NK-92 (cell line): Measurements from ENCODE around the gene NME7.

Source experiments
- DNase-seq: peaks from one replicate; lab custom pipeline; 2025; ENCODE audit not compliant: unreplicated experiment; lab: John Stamatoyannopoulos, UW

The NME7 gene

DNA sequence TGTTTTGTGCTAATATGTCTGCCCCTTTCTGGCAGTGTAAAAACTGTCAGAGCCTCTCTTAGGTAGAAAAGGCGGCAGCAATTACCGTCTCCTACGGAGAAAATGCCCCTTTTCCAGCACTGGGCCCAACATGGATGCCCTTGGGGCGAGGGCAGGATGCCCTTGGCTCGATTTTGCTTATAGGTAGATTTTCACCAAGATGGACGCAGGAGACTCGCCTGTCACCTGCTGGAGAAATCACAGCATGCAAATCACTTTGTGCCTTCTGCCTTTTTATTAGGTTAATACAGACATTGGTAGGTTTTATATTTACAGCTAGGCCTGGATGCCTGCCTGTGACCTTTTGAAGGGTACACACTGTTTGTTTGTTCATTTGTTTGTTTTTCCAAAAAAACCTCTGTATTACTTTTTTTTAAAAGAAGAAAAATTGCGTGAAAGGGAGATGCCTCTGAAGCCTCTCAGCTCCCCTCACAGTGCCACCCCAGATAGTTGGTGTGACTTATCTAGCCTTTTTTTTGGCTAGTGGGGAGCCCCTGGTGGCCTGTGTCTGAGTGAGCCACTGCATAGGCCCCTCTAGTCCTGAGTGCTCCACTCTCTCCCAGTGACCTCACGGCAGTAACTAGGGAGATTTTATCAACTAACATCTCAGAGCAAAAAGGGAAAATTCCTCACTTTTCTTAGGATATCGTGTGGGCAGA is 258.6 kb downstream of the NME7 start:
- DNase-seq, result no peak

DNA sequence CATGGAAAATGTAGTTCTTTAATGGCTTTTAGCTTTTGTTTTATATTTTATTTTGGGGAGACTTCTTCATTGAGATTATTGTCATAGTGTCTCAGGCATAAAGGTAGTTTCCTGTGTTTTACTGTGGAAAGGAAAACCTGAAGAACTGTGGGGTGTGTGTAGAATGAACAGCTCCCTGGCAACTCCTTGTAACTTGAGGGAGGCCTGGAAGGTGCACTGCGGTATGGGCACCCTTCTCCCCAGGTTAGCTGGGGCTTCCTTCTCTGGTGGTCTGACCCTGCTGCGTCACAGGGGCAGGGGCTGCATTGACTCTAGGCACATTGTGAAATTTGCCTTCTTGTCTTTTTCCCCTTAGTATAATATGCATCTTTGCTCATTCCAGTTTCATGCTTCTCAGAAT is 259.4 kb downstream of the NME7 start:
- DNase-seq, result no peak

DNA sequence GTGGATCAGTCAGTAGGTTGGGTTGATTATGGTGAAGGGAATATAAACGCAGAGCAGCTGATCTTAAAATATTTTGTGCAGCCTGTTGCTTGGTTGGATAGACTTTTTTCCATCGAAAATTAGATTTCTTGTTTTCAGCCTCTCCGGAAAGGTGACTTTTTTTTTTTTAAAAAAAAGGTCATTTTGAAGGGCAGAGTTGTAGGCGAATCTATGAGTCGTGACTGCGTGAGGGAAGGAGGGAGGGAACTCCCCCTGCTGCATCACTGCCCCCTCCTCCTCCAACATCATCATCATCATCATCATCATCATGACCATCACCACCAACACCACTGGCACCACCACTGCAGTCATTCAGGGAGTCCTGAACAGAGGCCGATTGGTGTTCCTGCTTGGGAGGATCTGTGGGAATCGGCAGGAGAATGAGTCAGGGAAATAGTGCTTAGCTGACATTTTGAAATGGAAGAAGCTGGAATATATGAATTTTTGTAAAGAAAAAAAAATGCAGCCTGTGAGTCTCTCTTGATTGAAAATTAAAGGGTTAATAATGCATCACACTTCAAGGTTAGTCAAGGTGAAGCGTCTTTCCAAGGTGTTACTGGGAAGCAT is 259.9 kb downstream of the NME7 start:
- DNase-seq, result no peak

DNA sequence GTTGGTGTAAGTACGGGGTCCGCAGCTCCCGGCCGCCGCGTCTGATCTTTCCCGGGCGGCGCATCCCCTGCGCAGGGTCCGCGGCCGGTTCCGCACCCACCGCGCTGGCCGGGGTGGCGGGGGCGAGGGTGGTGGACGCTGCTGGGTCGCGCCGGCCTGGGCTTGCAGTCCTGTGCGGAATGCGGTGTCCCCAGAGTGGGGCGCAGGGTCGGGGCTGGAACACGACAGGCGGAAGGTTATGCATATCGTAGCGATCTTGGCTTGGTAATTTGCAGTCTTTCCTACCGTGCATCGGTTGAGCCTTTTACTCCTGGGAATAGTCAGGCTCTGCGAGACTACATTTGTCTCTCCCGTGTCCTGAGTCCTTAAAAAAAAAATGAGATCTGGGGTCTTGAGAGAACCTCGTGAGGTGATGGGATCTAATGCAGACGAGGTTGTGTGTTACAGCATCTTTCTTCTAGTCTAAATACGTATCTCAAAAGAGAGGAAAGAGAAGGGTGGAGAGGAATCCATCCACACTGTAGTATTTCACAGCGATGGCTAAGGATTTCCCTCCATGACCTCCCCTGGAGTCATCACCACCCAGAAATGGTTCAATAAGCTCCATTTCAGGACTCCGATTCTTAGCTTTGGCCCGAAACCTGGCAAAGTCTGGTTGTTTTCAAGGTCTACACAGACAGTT is 260.5 kb downstream of the NME7 start:
- no peak for DNase-seq

DNA sequence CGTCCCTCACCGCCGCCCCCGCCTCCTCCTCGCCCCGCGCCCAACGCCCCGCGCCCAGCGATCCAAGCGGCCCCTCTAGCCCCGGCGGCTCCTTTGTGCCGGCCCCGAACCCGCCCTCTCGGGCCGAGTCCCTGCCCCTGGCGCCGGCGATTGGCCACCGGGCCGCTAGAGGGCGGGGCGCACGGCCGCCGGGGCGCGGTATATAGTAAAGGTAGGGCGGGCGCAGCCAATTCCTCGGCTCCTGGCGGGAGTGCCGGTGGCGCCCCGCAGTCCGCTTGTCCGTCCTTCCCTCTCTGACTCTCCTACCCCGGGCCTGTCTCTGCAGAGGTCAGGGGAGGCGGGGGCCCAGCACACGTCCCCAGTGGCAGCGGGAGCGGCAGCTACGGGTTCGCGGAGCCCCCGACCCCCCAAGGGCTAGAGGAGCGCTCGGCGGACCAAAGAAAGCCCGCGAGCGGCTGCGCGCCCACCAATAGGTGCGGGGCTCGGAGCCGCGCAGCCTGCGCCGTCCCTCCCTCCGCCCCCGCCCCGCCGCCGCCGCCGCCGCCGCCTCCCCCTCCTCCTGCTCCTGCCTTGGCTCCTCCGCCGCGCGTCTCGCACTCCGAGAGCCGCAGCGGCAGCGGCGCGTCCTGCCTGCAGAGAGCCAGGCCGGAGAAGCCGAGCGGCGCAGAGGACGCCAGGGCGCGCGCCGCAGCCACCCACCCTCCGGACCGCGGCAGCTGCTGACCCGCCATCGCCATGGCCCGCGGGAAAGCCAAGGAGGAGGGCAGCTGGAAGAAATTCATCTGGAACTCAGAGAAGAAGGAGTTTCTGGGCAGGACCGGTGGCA is 261.3 kb downstream of the NME7 start, which contains the start of gene ATP1B1:
Gene ATP1B1 (plus strand): TSS at position 596 of the 826 bp plus-strand sequence. CDS start 140 bp downstream, at position 736.
- no peak for DNase-seq

DNA sequence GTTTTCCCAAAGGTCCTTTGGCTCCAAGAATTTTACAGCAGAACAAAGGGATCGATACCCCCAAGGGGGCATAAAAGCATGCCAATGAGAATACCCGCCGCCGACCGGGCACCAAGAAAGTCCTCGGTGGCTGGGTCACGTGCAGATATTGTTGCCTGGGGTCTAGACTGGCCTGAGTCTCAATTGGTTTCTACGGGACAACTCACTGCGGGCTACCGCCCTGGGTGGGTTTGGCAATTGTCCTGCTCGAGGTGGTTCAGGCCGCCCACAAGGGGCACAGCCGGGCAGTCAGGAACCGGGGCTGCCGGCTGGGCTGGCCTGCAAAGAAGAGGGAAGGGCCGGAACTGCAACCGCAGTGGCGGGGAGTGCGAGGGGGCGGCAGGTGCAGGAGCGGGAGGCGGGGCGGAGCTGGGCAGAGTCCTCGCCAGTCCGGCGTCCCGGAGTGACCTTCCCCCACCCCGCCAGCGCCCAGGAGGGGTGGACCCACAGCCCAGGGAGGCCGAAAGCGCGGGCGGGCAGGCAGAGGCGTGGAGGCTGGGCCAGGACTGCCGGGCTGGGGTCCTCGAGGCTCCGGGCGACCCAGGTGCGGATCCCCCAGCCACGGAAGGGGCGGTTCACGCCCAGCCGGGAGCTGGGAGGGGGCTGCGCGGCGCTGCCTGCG is 262.0 kb downstream of the NME7 start:
- no peak for DNase-seq

DNA sequence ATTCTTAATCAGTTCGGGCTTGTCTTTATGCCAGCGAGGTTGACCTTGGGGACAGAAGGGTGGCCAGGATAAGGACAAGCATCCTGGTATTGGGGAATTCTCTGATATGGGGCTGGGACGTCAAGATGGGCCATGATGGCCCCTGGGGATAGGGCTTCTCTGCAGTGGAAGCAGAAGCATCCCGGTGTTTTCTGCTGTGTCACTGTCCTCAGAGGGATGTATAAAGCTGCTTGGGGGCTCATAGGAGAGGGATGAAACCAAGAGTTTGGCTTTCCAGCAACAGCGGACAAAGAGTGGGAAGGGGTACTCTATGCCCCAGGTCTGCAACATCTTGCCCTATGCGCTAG is 262.5 kb downstream of the NME7 start:
- no peak for DNase-seq

DNA sequence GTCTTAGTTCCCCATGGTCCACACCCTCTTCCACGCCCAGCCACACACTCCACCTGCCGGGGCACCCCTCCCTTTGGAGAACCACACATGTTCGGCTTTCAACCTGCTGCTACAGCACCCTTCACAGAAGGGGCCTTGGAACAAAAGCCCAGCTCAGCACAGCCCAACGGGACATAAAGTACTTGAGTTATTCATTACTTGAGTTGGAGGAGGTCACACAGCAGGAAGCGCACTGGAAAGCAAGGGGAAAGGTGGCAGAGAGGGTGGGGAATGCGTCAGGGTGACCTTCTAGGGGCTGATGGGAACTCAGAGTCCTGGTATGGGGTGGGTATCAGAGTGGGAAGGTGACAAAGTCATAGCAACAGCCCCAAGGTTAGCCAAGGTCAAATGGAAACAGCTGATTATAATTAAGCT is 264.1 kb downstream of the NME7 start:
- DNase-seq, result no peak

DNA sequence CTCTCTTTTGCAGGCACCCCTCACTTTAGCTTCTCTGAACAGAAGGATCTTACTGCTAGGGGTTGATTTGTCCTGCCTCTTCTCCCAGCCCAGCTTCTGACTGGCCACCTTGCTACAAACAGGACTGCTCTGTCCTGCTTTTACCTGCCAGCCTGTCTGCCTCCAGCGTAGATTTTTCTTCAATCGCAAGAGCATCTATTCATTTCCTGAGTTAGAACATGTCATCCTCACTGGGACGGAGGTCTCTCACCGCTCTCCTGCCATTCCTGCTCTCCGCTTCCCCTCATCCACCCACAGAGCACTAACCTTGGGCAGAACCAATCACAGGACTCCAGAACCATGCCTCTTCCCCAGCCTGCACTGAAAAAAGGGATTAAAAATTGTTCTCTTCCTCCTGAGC is 264.6 kb downstream of the NME7 start:
- no peak for DNase-seq

DNA sequence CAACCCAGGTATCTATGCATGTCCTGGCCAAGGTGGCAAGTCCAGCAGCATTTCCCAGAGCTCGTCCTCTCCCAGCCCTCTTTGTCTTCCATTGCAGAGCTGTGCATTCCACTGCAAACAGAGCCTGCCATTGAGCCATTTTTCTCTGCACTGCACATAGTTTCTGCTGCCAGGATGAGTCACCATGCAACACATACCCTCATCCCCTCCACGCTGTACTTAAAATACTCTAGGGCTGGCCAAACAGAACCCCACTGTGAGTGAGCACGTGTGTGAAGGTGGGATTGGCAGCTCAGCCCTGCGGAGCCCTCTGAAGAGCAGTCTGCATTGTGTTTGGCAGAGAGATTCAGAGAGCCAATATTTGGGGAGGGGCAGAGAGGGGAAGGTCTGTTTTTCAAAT is 265.0 kb downstream of the NME7 start:
- DNase-seq, result no peak

DNA sequence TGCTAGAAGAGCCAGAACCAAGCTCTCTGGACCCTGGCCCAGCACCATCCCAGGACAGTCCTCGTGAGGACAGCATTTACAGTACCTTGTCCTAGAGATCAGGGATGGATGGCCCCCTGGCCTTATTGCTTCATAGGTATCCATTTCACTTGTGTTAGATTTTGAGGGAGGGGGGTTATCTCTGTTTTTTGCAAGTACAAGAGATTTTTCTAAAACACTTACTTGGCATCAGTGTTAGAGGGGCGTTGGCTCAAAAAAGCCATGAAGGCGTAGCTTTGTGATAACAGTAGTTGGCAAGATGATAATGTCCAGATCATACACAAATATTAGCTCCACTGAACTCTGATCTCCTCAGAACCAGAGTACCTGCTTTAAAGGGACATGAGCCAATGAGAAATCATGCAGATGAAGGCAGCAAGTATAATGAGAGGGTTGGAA is 266.9 kb downstream of the NME7 start:
- no peak for DNase-seq

DNA sequence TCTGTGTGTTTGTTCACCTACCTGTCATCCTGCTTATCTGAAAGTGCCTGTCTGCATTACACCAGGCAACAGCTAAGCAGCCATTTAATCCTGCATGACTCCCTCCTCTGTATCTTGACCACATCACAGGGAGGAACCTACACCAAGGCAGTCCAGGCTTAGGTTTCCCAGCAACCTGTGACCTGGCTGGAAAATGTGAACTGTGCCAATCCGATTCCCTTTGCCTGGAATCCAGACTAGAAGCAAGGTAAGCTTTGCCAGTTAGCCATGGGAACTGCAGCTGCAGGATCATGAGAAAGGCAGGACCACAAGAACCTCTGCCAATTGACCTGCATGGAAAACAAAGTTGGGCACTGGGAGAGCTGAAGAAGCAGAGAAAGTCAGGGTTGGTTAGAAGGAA is 267.4 kb downstream of the NME7 start:
- no peak for DNase-seq

DNA sequence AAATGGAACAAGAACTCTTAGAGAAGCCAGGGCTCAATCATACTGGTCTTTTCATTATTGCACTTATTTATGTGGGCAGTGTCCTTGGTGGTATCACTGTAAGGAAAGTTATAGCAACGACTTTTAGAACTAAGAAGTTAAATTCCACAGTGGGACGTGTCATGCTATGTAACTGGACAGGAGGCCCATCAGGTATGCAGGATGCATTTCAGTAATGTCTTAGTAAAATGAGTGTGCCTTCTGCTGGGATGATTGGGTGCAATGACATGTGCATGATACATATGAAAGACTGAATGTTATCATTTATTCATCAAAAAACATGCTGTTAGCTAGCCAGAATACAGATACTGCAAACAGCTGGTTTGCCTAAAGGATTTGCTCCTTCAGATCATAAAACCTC is 268.0 kb downstream of the NME7 start:
- no peak for DNase-seq

DNA sequence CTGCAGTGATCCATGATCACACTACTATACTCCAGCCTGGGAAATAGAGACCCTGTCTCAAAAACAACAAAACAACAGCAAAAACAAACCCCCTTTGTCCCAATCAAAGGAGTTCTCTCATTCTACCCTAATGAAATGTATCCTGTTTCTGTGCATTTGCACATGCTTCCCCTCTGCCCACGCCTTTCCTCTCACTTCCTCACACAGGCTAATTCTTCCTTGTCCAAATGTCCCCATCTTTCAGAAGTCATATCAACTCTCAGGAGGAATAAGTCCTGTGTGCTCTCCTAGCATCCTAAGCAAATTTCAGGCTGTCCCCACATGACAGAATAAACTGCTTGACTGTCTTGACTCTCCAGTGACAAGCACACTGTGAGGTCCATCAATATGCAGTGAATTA is 269.2 kb downstream of the NME7 start:
- no peak for DNase-seq

DNA sequence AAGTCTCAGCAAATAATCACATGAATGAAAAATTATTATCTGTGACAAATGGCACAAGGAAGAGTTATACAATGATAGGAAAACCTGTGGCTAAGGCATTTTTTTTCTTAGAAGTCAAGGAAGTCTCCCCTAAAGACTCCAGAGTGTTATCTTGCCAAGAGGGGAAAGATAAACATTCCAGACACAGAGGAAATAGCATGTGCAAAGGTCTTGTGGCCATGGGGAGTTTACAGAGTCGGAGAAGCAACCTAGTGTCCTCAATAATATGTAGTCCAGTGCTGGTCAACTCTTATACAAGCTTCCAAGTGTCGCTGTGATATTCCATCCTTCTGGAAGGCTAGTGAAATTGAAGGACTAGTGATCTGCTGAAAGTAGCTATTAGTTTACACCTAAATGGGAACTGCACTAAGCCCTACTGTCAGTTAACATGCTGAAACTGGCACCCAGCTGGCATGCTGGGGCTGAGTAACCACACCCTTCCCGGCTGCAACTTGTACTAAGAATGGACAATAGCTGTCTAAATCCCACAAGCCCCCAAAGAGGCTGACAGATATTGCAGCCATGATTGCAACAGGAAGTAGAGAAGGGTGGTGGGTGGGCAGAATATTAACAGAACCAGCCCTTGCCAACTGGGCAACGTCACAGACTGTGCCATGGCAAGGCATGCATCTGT is 272.6 kb downstream of the NME7 start:
- DNase-seq, result no peak

DNA sequence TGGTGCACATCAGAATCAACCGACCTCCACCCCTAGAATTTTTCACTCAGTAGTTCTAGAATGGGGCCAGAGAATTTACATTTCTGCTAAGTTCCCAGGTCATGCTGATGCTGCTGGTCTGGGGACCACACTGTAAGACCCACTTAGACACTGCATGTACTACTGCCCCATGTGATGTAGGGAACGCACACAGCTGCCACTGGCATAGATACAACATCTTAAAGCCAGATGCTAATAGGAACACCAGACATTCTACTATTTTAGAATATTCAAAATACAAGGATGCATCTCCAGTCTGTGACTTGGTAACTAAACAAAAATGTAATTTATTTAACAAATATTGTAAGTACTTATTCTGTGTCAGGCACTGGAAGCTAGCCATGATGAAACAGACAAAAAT is 275.2 kb downstream of the NME7 start:
- DNase-seq, result no peak

DNA sequence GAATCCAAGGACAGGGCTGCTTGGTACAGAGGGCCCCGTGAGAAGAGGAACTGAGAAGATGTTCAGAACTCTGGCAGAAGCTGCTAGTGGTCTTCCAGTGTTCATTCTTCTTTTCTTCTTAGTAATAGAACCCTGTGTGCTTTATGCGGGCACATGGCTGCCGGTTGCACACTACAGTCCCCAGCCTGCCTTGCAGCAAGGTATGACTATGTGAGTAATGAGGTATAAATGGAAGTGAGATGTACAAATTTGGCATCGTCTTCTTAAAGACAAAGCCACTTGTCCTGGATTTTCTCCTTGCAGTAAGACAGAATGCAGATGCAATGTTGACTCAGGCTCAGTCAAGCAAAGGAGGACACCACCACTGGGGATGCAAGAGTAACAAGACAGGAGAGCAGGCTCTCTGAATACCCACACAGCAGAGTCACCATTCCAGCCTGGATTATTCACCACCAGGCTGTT is 276.1 kb downstream of the NME7 start:
- no peak for DNase-seq

DNA sequence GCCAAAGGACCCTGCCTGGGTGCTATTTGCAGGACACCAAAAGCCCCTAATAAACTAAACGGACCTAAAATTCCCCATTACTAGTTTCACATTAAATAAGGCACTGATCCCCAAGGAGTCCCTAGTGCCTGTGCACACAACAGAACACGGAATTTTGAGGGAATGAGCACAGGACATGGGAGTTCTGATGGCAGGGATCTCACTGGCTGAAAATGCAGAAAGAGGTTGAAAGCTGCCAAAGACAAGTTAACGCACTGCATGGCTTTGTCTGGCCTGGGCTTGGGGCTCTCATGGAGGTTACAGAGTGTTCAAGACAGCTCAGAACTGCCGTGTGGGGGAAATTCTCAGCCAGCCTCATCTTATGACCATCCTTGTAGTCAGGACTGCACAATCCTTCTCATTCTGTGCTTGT is 276.7 kb downstream of the NME7 start:
- no peak for DNase-seq

DNA sequence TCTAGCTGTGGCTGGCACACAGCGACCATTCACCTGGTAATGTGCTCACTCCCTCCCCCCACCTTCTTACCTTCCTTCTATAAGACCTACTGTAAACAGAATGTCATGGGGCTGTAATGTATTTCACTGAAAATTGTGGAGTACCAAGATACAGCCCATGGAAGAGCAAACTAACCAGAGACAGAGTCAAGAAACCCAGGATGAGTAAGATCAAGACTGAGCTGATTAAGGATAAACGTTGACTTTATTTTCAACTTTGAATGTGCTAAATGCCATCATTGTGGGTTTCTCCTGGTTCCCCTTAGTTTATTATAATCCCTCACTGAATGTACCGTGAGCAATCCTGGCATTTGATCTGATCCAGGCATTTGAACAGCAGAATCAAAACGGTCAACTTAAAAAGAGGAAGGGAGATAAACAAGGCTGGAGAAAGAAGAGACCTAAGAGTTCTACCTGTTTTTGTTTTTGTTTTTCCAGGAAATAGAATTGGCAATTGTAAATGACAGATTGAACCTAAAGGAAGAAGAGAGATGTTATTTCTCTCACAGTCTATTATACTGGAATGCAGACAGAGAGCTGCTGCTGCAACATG is 277.2 kb downstream of the NME7 start:
- DNase-seq, result no peak

DNA sequence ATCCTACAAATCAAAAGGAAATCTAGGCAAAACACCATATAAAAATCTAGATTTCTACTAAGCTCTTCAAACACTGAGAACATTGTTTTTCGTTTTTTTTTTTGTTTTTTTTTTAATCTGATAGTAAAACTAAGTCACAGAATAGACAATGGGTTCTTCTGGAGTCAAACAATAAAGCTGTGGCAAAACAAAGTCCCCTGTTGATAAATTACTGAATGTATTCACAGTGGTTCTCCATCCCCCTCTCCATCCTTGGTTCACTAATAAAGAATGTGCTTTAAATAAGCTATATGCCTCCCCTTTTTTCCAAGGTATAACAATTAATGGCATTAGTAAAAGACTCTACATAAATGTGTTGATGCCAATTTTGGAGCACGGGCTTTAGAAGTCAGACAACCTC is 277.8 kb downstream of the NME7 start:
- no peak for DNase-seq
